Islet precursor cell (in vitro differentiated cells): ENCODE measurements around the gene SLC6A9.

Source experiments
- DNase-seq: peaks from one replicate; pipeline ENCODE4 v3.0.0-alpha.2; 2018

The SLC6A9 gene

GRCh38 chr1:44025816-44026215, 5.4 kb downstream of the SLC6A9 start:
- DNase-seq = no peak

- DNase-seq = no peak
Measured at GRCh38 chr1:44024903-44025525, 6.2 kb downstream of the SLC6A9 start.

GRCh38 chr1:44024031-44024902, 7.0 kb downstream of the SLC6A9 start:
- DNase-seq = no peak

GRCh38 chr1:44021581-44022321, 9.5 kb downstream of the SLC6A9 start:
- no peak for DNase-seq

- DNase-seq = no peak
Measured at GRCh38 chr1:44021156-44021555, 10.1 kb downstream of the SLC6A9 start.

- no peak for DNase-seq
Measured at GRCh38 chr1:44020464-44020863, 10.8 kb downstream of the SLC6A9 start.

- DNase-seq = no peak
Measured at GRCh38 chr1:44019466-44019948, 11.8 kb downstream of the SLC6A9 start.

GRCh38 chr1:44016890-44017400, 14.3 kb downstream of the SLC6A9 start:
- DNase-seq = no peak

GRCh38 chr1:44016041-44016889, 15.0 kb downstream of the SLC6A9 start:
- no peak for DNase-seq

- no peak for DNase-seq
Measured at GRCh38 chr1:44015206-44015605, 16.1 kb downstream of the SLC6A9 start.

GRCh38 chr1:44014365-44015104, 16.7 kb downstream of the SLC6A9 start:
- DNase-seq = no peak

- DNase-seq = no peak
Measured at GRCh38 chr1:44013949-44014348, 17.3 kb downstream of the SLC6A9 start.

- no peak for DNase-seq
Measured at GRCh38 chr1:44012941-44013609, 18.2 kb downstream of the SLC6A9 start.

- no peak for DNase-seq
Measured at GRCh38 chr1:44012404-44012803, 18.9 kb downstream of the SLC6A9 start.

GRCh38 chr1:44010935-44011471, 20.3 kb downstream of the SLC6A9 start:
- DNase-seq = no peak

- no peak for DNase-seq
Measured at GRCh38 chr1:44008259-44008658, 23.0 kb downstream of the SLC6A9 start.

GRCh38 chr1:44002606-44003157, 28.6 kb downstream of the SLC6A9 start:
- DNase-seq = no peak

- no peak for DNase-seq
Measured at GRCh38 chr1:44002165-44002564, 29.1 kb downstream of the SLC6A9 start.

GRCh38 chr1:44000122-44000665, 31.1 kb downstream of the SLC6A9 start:
- DNase-seq = no peak

GRCh38 chr1:43999455-43999854, 31.8 kb downstream of the SLC6A9 start:
- no peak for DNase-seq
